ENCODE results near the gene FBN1.

GRCh38 chr15:48632651-48633050, 12.9 kb downstream of the FBN1 start:
- no peak for TF ChIP-seq CTCF (tag by site-specific recombination; IDR thresholded peaks at IDR 0.05)
- TF ChIP-seq ZBTB7A (tag by site-specific recombination; IDR thresholded peaks at IDR 0.05; ENCODE audit: low read depth): no peak
- no peak for TF ChIP-seq ZNF354C (tag by site-specific recombination; IDR thresholded peaks at IDR 0.05; ENCODE audit: borderline replicate concordance, low read depth)
- no peak for TF ChIP-seq ZNF19 (tag by site-specific recombination; IDR thresholded peaks at IDR 0.05; ENCODE audit: low read depth)
- no peak for TF ChIP-seq ZNF133 (tag by site-specific recombination; IDR thresholded peaks at IDR 0.05)
- no peak for TF ChIP-seq REPIN1 (tag by site-specific recombination; IDR thresholded peaks at IDR 0.05; ENCODE audit: low read depth)
- no peak for TF ChIP-seq ZNF211 (tag by site-specific recombination; IDR thresholded peaks at IDR 0.05; ENCODE audit: low read depth)
- TF ChIP-seq YY1 (tag by site-specific recombination; IDR thresholded peaks at IDR 0.05): no peak
- TF ChIP-seq, protein P1, sequence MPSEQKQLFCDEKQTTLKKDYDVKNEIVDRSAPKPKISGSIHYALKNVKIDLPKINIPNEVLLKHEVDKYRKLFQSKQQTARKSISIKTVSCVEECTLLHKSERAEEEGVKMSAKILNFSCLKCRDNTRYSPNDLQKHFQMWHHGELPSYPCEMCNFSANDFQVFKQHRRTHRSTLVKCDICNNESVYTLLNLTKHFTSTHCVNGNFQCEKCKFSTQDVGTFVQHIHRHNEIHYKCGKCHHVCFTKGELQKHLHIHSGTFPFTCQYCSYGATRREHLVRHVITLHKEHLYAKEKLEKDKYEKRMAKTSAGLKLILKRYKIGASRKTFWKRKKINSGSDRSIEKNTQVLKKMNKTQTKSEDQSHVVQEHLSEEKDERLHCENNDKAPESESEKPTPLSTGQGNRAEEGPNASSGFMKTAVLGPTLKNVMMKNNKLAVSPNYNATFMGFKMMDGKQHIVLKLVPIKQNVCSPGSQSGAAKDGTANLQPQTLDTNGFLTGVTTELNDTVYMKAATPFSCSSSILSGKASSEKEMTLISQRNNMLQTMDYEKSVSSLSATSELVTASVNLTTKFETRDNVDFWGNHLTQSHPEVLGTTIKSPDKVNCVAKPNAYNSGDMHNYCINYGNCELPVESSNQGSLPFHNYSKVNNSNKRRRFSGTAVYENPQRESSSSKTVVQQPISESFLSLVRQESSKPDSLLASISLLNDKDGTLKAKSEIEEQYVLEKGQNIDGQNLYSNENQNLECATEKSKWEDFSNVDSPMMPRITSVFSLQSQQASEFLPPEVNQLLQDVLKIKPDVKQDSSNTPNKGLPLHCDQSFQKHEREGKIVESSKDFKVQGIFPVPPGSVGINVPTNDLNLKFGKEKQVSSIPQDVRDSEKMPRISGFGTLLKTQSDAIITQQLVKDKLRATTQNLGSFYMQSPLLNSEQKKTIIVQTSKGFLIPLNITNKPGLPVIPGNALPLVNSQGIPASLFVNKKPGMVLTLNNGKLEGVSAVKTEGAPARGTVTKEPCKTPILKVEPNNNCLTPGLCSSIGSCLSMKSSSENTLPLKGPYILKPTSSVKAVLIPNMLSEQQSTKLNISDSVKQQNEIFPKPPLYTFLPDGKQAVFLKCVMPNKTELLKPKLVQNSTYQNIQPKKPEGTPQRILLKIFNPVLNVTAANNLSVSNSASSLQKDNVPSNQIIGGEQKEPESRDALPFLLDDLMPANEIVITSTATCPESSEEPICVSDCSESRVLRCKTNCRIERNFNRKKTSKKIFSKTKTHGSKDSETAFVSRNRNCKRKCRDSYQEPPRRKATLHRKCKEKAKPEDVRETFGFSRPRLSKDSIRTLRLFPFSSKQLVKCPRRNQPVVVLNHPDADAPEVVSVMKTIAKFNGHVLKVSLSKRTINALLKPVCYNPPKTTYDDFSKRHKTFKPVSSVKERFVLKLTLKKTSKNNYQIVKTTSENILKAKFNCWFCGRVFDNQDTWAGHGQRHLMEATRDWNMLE (tag by site-specific recombination; conservative IDR thresholded peaks at IDR 0.05; ENCODE audit: low read depth): no peak
- TF ChIP-seq ZNF10 (tag by site-specific recombination; IDR thresholded peaks at IDR 0.05): no peak

Measured in HEK293 (cell line).